HG03175 (cell line): ENCODE data around the gene CPVL.

Experiments used
- ATAC-seq: cut with Tn5 transposase; IDR thresholded peaks from one replicate; pipeline ENCODE4 v1.9.1; 2021; ENCODE audit warnings: mild to moderate bottlenecking, moderate library complexity; ENCODE audit not compliant: unreplicated experiment

The CPVL gene

DNA sequence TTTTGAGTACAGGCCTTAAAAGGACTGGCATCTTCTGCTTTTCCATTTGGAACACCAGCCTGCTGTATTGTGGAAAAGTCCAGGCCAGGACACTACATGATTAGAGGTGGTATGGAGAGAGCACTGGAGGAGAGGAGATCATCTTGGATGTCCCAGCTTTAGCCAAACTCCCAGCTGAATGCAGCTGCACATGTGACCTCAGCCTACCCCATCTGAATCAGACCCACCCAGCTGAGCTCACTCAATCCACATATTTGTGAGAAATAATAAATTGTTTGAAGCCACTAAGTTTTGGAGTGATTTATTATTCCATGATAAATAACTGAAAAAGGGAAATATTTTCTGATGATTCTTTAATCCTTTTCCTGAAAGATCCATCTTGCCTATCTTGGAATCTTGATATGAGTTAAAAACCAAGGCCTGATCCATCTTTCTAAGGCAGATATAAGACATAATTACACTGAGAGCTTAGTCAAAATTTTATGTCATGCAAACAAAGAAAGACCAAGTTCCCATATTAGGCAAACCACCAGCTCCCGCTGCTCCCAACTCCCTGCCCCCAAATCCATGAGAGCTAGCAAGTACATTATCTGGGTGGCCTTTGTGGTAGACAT is 133.1 kb downstream of the CPVL start:
- ATAC-seq, result no peak

GRCh38 chr7:29009947-29010346 is 136.4 kb downstream of the CPVL start:
- no peak for ATAC-seq

DNA sequence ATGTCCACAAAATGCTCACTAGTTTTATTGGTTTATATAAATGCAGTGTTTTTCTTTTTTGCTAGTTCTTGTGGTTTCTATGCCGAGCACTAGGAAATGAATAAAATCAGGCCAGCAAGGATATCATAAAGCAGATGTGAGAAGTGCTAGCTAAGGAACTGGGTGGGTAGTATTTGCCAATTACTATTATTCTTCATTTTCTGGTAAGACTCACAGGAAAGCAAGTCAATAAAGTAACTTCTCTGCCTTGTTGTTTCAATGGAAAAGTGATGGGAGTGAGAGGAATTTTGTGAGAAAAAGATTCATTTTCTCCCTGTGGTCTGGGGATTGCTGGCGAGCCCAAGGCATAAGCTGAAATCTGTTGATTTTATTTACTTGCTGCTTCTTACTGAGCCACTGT is 137.7 kb downstream of the CPVL start:
- no peak for ATAC-seq

- no peak for ATAC-seq
Measured at GRCh38 chr7:29007127-29007526, 139.2 kb downstream of the CPVL start.

DNA sequence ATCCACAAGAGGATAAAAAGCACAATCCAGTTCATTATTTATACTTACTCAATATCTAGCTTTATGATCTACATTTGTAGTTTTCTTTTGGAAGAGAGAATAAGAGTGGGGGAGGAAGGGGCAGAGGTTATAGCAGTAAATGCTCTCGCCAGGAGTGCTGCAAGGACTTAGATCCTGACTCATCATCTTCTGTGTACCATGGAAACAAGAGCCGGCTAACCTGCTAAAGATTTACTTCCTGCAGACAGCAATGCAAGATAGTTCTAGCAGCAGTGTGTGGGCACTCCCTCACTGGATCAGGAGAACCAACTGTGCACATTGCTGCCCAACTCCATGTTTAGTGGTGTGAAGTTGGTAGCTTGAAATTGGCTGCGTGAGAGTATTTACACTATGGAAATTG is 140.5 kb downstream of the CPVL start:
- no peak for ATAC-seq

DNA sequence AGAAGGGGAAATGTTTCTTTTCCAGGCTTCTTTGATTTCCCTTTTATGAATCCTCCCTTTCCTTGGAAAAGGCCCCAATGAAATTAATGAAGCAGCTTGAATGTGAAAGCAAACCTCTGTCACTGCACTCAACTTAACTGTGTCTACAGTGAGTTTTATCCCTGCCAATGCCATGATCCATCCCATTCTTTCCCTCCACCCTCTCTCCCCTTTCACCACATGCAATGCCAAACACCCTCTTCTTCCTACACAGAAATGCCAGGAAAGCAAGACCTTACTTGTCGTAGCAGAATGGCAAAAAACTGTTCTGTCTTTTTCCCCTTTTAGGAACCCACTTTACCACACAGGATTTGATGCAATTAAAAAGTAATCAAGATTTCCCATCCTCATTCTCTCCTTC is 140.9 kb downstream of the CPVL start:
- ATAC-seq, result no peak

DNA sequence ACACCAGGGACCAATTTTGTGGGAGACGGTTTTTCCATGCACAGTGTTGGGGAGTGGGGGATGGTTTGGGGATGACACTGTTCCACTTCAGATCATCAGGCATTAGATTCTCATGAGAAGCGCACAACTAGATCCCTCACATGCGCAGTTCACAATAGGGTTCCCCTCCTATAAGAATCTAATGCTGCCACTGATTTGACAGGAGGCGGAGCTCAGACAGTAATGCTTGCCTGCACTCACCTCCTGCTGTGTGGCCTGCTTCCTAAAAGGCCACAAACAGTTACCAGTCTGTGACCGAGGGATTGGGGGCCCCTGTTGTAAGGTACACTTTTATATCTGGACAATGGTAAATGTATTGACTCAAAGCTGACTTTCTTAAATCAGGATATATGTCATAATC is 142.6 kb downstream of the CPVL start:
- no peak for ATAC-seq

GRCh38 chr7:29000717-29001076 is 145.6 kb downstream of the CPVL start:
- no peak for ATAC-seq

DNA sequence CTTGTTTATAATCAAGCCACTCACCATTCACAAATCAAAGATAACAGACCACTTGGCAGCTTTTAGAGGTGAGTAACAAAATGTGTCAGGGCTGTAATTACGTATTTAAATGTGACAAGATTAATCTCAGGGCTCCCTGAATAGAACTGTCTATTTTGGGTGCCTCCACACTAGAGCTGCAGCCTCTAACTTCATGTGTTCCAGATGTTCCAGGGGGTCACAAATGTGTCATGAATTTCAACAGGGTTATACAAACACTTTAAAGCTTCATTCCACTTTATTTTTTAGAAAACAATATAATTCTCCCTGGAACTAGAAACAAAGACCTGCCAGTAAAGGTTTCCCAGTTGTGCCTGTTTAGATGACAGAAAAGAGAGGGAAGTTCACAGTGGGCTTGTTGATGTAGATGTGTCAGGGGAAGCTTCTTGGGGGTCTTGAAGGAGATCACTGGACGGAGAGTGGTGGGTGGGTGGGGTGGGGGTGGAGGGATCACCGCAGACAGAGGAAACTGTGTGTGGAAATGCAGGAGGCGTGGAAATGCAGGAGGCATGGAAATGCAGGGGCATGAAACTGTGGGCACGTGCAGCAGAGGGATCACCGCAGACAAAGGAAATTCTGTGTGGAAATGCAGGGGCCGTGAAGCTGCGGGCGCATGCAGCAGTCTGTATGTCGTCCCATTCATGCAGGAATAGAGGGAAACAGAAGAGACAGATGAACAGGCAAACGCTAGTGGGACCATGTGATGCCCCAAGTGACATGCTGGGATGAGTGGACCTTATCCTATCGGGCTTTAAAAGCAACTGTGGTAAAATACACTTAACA is 146.2 kb downstream of the CPVL start:
- ATAC-seq, result no peak

GRCh38 chr7:28999427-28999826 is 146.9 kb downstream of the CPVL start:
- ATAC-seq, result no peak

DNA sequence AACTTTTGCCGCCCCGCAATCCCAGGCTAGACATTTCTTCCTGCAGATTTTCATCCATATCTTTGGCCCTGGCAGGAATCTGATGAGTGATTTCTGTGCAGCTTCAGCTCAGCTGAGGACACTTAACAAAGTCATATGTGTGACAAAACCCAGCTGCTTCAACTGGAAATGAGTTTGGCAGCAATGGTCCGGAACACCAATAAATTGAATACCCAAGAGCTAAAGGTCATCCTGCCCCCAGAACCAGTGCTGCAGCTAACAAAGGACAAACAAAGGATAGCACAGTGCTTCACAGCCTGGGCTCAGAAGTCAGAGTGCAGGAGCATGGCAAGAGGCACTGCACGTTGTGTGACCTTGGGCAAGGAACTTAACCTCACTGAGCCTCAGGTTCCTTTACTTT is 148.2 kb downstream of the CPVL start:
- no peak for ATAC-seq

DNA sequence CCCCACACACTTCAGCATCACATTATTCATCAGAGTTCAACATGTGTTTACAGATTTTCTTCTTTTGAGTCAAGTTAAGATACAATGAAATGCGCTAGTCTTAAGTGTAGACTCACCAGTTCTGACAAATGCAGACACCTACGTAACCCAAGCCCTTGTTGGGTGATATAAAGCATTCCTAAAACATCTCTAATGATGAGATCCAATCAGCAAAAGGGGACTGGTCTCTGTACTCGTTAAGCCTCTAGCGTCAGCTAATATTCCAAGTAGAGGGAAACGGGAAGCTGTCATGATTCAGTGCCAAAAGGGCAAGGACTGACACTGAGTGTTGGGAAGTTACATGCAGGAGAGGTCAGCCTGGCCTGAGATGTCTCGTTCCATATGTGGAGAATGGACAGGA is 149.5 kb downstream of the CPVL start:
- ATAC-seq, result no peak

GRCh38 chr7:28993371-28993770 is 153.0 kb downstream of the CPVL start:
- ATAC-seq, result no peak

- no peak for ATAC-seq
Measured at GRCh38 chr7:28992798-28993197, 153.5 kb downstream of the CPVL start.

GRCh38 chr7:28990200-28990960 is 156.0 kb downstream of the CPVL start:
- ATAC-seq, result no peak

DNA sequence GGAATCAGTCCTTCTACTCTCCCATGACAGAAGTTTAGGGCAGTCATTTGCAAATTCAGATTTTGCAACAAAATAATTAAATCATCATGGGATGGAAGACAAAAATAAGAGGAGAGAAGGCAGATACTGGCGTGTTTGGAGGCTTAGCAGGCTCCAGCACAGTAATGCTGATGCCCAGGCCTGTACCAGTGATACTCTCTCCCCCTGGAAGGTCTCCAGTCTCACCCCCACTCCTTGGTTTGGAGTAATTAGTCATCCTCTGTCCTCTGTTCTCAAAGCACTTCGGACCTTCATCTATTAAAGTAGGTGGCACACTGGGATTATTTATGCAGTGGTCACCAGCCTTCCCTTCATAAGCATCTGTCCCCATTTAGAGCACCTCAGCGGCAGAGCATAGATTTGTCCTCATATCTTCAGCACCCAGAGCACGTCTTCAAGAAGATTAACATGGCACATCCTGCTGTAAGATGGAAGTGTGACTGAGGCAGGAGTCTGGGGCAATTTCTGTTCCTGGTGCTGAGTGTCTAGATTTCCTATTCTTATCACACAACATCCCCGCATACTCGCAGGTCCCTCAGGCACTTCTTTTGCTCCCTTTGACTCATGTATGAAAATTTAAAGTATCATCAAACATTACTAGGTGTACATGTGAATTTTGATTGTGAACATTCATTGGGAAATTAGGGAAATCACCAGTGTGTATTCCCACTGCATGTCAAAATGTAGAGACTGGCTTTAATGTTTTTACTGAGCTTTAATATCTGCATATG is 156.9 kb downstream of the CPVL start:
- ATAC-seq, result no peak

GRCh38 chr7:28988810-28989209 is 157.5 kb downstream of the CPVL start:
- ATAC-seq, result no peak

DNA sequence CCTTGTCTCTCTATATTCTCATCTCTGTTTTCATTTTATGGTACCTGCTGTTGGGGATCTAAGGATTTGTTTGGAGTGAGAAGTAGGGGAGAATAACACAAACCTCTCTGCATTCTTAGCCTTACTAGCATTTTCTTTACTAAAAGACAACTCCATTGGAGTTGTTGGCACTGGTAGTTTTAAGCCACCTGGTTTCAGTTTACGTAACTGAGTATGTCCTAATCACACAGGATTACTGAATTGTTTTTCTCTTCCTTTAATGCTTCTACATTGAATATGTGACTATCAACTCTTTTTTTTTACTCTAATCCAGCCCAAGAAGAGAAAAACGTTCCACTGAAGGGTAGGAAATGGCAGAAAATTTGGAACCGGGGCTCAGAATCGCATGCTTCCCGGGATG is 158.2 kb downstream of the CPVL start:
- ATAC-seq, result no peak

- no peak for ATAC-seq
Measured at GRCh38 chr7:28986765-28987110, 159.6 kb downstream of the CPVL start.

GRCh38 chr7:28986028-28986764 is 160.1 kb downstream of the CPVL start:
- no peak for ATAC-seq

DNA sequence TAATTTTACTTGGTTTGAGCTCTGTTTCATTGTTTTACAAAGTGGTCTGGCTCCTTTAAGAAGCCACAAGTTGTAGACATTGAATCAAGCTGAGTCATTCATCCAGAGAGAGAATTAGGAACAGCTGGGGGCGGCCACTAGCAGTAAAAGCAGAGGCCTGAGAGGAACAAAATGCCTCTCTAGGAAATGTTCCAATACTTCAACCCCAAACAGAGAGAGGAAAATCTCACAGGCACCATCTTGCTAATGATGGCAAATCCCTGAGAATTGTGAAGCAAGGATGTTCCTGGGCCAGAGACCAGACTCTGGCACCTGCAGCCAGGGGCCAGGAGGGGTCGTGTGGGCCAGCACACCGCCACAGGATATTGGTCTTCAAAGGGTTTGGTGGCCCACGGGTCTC is 161.7 kb downstream of the CPVL start:
- no peak for ATAC-seq
